ENCODE results near the gene EDNRA.

DNA sequence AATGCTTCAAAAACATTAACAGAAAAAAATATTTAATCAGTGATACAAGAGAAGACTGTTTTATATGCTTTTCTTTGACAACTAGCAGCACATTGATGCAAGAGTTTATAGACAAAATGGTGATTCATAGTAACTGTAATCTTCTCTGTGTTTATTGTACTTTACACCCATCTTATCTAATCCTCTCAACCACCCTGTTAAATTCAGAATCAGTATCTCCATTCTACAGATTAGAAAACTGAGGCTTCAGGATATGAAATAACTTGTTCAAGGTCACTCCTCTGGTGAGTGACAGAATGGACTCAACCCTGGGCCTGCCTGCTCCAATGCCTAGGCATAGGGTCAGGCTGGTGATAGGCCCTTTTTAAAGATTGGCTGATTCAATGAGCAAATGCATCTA lies 110.2 kb downstream of the EDNRA start:
- TF ChIP-seq, protein P1, sequence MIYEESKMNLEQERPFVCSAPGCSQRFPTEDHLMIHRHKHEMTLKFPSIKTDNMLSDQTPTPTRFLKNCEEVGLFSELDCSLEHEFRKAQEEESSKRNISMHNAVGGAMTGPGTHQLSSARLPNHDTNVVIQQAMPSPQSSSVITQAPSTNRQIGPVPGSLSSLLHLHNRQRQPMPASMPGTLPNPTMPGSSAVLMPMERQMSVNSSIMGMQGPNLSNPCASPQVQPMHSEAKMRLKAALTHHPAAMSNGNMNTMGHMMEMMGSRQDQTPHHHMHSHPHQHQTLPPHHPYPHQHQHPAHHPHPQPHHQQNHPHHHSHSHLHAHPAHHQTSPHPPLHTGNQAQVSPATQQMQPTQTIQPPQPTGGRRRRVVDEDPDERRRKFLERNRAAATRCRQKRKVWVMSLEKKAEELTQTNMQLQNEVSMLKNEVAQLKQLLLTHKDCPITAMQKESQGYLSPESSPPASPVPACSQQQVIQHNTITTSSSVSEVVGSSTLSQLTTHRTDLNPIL (CRISPR knock-in tag; IDR thresholded peaks at IDR 0.05; ENCODE audit: low read depth): no peak
- TF ChIP-seq, protein P2, sequence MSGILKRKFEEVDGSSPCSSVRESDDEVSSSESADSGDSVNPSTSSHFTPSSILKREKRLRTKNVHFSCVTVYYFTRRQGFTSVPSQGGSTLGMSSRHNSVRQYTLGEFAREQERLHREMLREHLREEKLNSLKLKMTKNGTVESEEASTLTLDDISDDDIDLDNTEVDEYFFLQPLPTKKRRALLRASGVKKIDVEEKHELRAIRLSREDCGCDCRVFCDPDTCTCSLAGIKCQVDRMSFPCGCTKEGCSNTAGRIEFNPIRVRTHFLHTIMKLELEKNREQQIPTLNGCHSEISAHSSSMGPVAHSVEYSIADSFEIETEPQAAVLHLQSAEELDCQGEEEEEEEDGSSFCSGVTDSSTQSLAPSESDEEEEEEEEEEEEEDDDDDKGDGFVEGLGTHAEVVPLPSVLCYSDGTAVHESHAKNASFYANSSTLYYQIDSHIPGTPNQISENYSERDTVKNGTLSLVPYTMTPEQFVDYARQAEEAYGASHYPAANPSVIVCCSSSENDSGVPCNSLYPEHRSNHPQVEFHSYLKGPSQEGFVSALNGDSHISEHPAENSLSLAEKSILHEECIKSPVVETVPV (CRISPR knock-in tag; IDR thresholded peaks at IDR 0.05): no peak
- TF ChIP-seq ZFP30 (CRISPR knock-in tag; IDR thresholded peaks at IDR 0.05) (no peak), RARB (CRISPR knock-in tag; IDR thresholded peaks at IDR 0.05) (no peak), ZNF8 (CRISPR knock-in tag; IDR thresholded peaks at IDR 0.05) (no peak), TCF4 (CRISPR knock-in tag; IDR thresholded peaks at IDR 0.05; ENCODE audit: borderline replicate concordance) (no peak), ZFP3 (CRISPR knock-in tag; IDR thresholded peaks at IDR 0.05) (no peak), GLIS3 (CRISPR knock-in tag; IDR thresholded peaks at IDR 0.05) (no peak), ESRRG (CRISPR knock-in tag; IDR thresholded peaks at IDR 0.05) (no peak)
- TF ChIP-seq, protein P3, sequence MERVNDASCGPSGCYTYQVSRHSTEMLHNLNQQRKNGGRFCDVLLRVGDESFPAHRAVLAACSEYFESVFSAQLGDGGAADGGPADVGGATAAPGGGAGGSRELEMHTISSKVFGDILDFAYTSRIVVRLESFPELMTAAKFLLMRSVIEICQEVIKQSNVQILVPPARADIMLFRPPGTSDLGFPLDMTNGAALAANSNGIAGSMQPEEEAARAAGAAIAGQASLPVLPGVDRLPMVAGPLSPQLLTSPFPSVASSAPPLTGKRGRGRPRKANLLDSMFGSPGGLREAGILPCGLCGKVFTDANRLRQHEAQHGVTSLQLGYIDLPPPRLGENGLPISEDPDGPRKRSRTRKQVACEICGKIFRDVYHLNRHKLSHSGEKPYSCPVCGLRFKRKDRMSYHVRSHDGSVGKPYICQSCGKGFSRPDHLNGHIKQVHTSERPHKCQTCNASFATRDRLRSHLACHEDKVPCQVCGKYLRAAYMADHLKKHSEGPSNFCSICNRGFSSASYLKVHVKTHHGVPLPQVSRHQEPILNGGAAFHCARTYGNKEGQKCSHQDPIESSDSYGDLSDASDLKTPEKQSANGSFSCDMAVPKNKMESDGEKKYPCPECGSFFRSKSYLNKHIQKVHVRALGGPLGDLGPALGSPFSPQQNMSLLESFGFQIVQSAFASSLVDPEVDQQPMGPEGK (CRISPR knock-in tag; IDR thresholded peaks at IDR 0.05; ENCODE audit: borderline replicate concordance): no peak
- TF ChIP-seq, protein P4, sequence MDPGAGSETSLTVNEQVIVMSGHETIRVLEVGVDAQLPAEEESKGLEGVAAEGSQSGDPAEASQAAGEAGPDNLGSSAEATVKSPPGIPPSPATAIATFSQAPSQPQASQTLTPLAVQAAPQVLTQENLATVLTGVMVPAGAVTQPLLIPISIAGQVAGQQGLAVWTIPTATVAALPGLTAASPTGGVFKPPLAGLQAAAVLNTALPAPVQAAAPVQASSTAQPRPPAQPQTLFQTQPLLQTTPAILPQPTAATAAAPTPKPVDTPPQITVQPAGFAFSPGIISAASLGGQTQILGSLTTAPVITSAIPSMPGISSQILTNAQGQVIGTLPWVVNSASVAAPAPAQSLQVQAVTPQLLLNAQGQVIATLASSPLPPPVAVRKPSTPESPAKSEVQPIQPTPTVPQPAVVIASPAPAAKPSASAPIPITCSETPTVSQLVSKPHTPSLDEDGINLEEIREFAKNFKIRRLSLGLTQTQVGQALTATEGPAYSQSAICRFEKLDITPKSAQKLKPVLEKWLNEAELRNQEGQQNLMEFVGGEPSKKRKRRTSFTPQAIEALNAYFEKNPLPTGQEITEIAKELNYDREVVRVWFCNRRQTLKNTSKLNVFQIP (CRISPR knock-in tag; IDR thresholded peaks at IDR 0.05; ENCODE audit: borderline replicate concordance, low read depth): no peak
- TF ChIP-seq, protein P5, sequence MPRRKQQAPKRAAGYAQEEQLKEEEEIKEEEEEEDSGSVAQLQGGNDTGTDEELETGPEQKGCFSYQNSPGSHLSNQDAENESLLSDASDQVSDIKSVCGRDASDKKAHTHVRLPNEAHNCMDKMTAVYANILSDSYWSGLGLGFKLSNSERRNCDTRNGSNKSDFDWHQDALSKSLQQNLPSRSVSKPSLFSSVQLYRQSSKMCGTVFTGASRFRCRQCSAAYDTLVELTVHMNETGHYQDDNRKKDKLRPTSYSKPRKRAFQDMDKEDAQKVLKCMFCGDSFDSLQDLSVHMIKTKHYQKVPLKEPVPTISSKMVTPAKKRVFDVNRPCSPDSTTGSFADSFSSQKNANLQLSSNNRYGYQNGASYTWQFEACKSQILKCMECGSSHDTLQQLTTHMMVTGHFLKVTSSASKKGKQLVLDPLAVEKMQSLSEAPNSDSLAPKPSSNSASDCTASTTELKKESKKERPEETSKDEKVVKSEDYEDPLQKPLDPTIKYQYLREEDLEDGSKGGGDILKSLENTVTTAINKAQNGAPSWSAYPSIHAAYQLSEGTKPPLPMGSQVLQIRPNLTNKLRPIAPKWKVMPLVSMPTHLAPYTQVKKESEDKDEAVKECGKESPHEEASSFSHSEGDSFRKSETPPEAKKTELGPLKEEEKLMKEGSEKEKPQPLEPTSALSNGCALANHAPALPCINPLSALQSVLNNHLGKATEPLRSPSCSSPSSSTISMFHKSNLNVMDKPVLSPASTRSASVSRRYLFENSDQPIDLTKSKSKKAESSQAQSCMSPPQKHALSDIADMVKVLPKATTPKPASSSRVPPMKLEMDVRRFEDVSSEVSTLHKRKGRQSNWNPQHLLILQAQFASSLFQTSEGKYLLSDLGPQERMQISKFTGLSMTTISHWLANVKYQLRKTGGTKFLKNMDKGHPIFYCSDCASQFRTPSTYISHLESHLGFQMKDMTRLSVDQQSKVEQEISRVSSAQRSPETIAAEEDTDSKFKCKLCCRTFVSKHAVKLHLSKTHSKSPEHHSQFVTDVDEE (CRISPR knock-in tag; IDR thresholded peaks at IDR 0.05): no peak
